Suppressor macrophage treated with lipopolysaccharide for 4 hours (primary cell): ENCODE results near the gene GCKR.

ENCODE experiments used
- DNase-seq: peaks from one replicate; pipeline ENCODE4 v3.0.0-alpha.2; 2020

The GCKR gene, protein sequence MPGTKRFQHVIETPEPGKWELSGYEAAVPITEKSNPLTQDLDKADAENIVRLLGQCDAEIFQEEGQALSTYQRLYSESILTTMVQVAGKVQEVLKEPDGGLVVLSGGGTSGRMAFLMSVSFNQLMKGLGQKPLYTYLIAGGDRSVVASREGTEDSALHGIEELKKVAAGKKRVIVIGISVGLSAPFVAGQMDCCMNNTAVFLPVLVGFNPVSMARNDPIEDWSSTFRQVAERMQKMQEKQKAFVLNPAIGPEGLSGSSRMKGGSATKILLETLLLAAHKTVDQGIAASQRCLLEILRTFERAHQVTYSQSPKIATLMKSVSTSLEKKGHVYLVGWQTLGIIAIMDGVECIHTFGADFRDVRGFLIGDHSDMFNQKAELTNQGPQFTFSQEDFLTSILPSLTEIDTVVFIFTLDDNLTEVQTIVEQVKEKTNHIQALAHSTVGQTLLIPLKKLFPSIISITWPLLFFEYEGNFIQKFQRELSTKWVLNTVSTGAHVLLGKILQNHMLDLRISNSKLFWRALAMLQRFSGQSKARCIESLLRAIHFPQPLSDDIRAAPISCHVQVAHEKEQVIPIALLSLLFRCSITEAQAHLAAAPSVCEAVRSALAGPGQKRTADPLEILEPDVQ

DNA sequence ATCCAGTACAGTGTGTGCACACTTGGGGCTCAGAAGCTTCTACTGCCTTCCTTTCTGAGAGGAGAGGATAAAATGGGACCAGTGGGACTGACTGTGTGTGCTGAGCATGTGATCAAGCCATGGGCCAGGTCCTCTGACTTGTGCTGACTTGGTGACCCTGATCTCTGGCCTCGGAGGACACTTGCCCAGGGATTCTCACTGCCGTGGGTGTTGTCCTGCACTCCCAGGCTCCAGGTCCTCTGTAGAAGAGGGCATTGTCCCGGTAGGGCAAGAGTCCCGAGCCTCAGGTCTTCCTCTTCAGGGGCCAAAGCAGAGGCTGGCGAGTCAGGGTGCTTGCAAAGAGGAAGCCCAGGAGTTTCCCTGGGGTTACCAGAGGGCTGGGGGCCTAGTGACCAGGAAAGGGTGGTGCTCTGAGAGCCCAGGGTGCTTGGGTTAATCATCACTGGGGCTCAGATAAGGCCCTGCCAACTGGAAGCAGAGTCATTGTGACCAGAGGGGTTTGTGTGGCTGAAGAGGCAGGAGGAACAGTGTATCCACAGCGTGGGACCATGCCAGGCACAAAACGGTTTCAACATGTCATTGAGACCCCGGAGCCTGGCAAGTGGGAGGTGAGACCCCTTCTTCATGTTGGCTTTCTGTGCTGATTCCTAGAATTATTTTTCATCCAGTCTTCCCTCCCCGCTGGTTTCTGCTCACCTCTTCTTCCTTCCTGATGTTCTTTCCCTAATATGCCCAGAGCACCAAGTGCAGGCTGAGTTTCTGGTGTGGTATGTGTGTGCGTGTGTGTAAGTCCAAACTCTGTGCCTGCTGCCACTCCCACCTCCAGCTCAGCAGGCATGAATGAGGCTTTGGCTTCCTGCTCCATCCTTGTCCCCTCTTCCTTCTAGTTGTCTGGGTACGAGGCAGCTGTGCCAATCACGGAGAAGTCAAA, at the start of gene GCKR:
Gene GCKR, plus strand, starts transcription at position 483 of the 931 bp plus-strand sequence. Its CDS starts 66 bp downstream, at position 549.
- peak; percentile 64 for DNase-seq

DNA sequence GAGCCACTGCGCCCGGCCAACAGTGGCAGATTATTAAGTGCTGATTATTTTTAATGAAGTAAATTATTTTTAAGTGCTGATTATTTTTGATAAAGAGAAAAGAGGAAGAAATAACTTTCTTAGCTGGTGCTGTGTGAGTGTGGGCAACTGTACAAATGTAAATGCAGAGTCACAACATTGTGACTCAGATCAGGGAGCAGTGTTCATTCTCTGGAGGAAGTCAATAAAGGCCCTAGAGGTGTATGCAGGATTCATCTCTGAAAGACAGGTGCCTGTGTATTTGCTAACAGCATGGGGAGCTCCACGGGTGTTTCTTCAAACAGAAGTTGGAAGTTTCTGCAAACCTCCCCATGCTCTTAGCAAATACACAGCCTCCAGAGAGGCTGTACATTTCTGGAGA, 48.3 kb upstream of the GCKR start:
- DNase-seq = no peak

DNA sequence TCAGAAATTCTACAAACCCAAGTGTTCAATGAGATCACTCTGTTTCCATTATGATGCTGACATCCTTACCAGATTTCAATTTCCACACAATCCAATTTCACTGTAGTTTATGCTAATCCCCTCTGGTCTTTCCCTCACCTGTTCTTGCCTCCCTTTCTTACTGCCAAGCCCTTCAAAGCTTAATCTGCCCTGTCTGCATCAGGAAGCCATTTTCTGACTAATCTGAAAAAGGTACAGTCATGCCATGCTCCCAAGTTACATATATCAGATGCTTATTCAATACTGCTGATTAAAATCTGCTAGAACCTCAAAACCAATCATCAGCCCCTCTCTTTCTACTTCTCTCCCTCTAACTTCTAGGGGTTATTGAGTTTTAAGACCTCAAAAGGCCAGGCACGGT, 45.5 kb upstream of the GCKR start:
- DNase-seq = no peak

DNA sequence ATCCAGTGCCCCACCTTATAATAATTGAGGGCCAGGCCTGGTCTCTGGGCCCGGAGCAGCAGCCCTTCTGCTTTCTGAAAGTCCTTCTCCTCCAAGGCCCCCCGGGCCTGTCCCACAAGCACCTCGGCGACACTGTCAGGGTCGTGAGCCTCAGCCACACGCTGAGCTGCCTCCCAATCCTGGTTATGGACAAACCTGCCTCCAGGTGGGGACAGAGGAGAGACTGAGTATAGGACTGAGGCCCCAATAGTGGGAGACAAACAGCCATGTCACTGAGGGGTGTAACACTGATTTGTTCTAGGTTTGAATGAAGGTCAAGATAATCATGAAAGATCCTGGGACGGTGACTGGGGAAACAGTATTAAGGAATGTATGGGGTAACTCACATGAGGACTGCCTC, 42.7 kb upstream of the GCKR start:
- no peak for DNase-seq

DNA sequence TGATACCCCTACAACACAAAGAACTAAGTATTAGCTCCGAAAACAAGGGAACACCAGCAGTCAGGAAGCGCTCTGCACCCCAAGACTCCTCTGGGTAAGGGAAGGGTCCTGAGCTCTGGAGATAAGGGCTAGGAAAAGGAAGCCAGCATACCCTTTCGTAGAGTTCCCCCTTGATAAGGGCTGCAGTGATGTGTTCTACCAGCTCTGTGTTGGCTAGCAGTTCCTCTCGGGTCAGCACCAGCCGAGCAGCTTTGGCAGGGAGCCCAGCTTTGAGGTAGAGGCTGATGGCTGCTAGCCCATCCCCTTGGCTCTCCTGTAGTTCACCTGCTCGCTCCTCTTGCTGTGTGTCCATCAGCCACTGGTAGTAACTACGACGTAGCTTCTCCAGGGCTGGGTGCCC, 35.5 kb upstream of the GCKR start:
- DNase-seq = no peak

DNA sequence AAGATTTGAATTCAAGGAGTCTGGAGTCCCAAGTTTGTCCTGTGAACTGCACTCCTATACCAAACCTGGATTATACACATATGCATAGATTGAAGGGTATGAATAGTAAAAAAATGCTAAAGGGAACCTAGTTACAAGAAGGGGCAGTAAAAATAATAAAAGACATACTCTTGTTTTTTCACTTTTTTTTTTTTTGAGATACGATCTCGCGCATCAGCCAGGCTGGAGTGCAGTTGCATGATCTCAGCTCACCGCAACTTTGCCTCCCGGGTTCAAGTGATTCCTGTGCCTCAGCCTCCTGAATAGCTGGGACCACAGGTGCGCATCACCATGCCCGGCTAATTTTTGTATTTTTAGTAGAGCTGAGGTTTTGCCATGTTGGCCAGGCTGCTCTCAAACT, 32.2 kb upstream of the GCKR start:
- no peak for DNase-seq

DNA sequence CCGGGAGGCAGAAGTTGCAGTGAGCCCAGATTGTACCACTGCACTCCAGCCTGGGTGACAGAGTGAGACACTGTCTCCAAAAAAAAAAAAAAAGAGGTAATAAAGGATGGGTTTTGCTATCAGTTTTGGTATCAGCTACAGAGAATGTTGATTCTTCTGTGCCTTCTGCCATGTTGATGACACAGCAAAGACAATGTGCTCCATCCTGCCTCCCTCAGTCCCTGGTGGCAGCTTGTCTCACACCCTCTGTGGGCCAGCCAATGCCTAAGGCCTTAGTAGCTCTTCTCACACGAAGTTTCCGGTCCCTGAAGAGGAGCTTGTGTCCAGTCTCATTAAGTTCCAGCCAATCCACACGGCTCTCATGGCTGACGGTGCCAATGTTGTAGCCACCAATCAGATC, 24.7 kb upstream of the GCKR start:
- DNase-seq = no peak

DNA sequence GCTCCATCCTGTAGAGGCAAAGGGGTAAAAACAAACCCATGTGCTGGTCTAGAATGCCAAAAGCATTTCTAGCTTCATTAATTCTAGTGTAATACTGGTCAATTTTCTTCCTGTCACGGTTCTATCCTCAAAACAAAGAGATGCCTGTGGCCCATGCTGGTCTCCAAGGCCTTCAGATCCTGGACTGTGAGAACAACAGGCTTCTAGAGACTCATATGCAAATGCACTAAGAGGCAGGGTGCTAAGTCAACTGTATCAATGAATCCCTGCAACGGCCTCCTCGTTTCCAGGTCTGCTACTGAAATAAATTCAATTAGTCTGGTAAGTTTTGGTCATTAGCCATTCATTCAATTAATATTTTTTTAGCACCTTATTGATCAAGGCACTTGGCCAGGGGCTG, 11.1 kb upstream of the GCKR start:
- DNase-seq = no peak

DNA sequence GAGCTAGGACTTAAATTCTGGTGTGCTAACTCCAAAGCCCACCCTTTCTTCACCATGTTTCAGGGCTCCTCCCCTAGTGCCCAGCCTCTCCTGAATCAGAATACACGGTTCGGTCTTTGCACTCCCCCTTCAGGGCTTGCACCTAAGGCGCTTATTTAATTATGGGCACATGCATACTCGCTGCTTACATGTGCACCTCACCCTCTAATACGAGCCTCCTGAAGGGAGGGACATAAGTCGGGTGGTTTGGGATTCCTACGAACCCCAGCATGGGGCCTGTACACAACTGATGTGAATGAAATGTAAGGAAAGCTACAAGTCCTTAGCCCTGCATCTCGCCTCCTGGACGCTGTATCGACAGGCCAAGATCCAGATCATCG, 7.5 kb upstream of the GCKR start:
- peak; percentile 16 for DNase-seq

DNA sequence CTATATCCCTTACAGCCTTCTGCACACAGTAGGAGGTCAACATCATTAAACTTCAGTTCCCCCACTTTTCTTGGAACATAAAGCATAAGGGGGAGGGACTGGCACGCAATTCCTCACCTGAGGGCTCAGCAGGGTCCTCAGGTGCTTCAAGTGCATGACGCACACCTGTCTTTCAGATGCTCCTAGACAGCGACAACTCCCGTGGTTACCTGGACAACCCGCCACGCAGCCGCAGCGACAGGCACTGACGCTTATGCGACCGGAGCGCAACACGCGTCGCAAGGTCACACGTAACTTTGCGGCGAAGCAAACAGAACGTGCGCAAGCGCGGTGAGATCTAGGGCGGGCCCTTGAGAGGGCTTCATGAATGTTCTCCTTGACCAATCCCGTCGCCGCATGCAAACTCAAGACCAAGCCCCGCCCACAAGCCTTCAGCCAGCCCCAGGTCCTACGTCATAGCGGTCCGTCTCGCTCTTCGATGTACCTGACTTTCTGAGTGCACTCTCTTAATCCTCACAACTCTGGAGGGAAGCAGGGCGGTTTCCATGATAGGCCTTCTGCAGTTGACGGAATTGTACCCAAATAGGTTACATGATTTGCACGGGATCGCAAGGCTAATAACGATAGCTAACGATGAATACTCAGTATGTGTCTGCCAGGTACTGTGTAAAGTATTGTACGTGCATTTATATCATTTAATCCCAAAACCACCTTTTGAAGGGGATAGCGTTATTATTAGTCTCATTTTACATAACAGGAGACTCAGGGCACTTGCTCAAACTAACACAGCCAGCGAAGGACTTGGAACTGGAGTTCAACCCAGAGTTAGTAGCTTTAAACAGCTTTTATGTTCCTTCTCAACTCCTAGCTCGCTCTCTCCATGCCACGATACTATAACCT, 6.9 kb upstream of the GCKR start, which contains the start of gene IFT172:
Gene IFT172, minus strand, starts transcription at position 246 of the 900 bp plus-strand sequence. Its CDS starts 90 bp downstream, at position 156.
- peak; percentile 99 for DNase-seq

DNA sequence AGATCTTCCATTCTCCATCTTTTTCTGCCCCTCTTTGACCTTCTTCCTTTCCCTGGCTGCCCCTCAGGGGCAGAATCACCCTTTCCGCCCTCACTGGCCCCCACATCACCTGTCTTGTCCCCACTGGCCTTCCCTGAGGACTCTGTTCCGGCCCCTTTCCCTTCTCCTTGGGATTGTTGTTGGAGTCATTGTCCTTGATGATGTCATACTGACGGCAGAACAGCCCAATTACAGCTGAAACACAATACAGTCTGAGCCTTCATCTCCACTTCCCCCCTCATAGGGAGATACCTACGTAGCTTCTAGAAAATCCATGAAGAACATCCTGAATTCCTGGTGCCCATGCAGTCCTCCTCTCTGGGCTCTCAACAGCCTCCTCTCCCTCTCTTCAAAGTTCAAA, 4.1 kb upstream of the GCKR start:
- DNase-seq = no peak

DNA sequence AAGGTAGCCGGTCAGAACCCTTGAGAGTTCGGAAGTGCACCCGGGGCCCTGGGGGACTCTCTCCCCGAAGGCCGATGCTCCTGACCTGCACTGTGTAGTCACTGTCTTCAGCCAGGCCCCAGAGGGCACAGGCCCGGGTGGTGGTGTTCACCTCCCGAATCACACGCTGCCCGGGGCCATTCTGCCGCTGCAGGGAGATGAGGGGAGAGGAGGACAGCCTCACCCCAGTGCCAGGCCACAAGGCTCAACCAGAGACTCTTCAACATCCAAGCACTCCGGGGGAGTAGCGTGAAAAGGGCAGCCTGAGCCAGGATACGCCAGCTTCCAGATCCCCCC, 2.7 kb upstream of the GCKR start:
- no peak for DNase-seq

DNA sequence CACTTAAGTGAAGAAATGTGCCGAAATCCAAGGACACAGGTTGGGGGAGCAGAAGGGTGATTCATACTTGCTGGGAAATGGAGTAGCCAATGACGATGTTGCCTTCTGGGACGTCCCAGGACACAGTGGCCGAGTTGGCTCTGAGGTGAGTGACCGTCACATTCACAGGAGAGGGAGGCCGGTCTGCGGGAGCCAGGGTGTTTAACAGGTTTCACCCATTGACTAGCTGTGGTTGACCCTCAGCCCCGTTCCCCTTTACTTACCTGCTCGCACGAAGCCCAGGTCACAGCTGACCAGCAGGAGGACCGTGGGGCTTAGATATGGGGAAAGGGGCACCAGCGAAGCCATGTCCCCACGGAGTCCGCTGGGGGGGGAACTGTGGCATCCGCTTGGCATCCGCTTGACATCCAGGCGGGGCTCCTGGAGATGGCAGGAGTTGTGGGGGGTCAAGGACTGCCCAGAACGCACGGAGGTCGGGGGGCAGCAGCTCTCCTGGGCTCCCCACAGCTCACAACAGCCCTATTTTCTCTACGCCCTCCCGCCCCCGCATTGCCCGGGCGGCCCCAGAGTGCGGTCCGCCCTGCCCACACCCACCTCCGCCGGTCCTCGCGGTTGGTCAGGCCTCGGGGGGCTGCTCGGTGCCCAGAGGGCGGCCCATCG, 2.2 kb upstream of the GCKR start:
- DNase-seq = no peak

DNA sequence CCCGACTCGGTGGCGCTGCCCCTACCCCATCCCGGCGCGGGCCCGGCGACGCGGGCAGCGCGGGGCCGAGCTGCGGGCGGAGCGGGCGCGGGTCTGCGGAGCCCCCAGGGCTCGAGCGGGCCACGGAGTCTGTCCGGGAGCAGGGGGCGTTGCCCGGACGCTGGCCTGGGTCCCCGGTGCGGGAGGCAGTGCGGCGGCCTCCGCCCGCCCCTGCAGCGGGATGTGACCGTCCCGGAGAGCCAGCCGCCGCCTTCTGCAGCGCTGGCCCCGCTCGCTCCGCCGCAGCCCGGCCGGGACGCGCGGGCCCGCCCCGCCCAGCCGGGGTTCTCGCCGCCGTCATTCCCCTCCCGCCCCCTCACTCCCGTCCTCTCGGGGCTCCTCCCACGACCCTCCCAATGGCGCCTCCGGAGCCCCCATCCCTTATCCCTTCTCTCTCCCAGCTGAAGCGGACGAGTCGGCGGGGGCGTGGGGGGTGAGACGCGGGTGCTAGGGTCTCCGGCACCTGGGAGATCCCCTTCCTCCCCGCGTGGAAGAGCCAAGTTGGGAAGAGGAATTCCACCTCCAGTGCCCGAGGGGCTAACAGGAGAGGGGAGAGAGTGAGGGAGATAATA, 1.6 kb upstream of the GCKR start, which contains the start of gene FNDC4:
Gene FNDC4, minus strand, starts transcription at position 257 of the 611 bp plus-strand sequence. CDS start 521 bp downstream, outside the sequence.
- peak; percentile 14 for DNase-seq

DNA sequence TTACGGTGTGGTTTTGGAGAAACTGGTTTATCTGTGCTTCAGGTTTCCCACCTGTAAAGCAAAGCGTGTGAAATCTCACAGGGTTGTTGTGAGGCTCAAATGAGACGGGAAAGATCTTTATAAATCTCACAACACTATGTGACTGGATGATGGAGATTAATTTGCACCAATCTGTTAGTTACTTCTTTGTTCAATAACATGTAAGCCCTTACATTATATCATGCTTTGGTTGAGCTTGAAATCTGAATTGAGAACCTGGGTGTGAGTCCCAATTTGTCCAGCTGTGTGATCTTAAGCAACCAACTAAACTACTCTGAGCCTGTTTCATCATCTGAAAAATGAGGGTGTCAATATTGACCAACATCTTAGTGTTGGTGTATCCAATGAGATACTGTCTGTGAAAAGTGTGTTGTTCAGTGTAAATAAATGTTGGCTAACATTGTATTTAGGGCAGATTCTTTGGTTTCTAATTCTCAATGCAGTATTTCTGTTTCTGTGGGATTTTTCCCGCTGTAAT, 741 bp upstream of the GCKR start:
- DNase-seq = peak; percentile 6

DNA sequence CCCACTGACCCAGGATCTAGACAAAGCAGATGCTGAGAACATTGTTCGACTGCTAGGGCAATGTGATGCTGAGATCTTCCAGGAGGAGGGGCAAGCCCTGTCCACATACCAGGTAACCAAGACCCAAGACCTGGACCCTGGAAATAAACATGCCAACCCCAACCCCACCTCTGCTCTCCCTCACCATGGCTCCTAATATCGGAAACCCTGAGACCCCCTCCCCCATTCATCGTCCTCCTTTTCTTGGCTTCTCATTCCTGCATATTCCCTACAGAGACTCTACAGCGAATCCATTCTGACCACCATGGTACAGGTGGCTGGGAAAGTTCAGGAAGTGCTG, 619 bp downstream of the GCKR start:
- DNase-seq = no peak

DNA sequence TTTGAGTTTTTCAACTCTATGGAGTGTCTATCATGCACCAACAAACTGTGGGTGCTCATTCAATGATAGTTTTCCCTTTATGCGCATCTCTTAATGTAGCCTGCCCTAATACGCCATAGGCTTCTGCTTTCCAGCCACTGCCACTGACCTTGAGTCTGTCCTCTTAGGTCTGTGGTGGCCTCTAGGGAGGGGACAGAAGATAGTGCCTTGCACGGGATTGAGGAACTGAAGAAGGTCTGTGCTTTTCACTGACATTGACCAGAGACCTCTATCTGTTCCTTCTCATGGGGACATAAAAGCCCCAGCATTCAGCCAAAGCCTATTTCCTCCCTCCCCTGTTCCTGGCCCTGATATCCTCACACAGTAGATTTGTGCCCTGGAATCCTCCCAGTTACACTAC, 2.3 kb downstream of the GCKR start:
- DNase-seq = no peak

DNA sequence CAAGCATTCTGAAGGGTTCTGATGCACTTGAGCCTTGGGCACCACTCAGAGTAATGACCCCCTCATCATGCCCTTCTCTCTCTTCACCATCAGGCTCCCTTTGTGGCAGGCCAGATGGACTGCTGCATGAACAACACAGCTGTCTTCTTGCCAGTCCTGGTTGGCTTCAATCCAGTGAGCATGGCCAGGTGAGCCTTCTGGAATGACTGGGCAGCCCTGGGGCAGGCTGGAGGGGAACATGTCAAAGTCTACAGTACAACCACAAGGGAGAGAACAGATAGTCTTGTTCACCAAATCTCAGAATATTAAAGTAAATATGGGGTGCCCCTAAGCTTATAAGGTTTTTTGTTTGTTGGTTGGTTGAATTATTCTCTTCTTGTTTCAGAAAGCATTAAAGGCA, 4.4 kb downstream of the GCKR start:
- DNase-seq = no peak

DNA sequence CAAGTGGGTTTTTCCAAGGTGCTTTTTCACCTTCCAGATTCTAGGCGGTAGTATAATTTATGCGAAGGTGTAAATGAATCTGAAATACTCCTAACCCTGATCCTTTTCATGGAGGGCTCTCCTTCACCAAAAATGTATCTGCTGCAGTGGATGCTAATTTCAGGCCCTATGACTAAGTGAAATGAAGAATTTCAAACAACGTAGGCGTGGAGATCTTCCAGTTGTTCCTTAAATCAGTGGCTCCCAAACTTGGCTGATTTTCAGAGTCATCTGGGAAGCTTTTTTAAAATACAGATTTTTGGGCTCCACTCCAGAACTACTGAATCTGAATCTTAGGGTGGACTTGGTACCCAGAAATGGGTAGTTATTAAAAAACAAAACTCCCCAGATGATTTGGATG, 5.5 kb downstream of the GCKR start:
- no peak for DNase-seq

DNA sequence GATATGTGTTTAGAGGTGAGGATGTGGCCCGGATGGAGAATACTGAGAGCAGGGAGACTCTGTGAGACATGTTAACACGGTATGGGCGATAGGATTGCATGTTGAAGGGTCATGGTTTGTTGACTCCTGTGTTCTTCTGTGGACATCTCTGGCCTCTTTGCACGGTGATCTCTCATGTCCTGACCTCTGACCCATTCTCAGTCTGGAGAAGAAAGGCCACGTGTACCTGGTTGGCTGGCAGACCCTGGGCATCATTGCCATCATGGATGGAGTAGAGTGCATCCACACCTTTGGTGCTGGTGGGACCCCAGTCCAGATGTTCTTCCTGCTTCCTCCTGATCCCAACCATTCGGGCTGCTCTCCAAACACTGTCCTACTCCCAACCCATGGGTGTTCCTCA, 9.9 kb downstream of the GCKR start:
- DNase-seq = no peak

DNA sequence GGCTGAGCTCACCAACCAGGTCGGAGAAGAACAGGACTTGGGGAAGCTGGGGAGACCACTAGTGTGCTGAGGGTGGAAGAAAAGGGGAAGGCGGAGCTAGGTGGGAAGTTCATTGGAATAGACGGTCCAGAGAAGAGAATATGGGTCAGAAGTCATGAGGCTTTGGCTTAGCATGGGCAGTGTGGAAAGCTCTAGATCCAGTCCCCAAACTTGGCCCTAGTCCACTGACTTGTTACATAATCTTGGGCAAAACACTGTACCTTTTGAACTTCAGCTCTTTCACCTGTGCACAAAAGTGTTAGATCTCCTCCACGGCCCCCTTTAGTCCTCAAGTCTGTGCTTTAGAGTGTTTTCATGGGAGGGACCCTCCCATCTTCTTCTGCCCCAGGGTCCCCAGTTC, 10.7 kb downstream of the GCKR start:
- DNase-seq = no peak
